WTC11 (cell line): ENCODE data around the gene IL1F10. TPM values are rescaled to one million over a fixed set of nuclear protein-coding genes. Genes with fewer than 3 reads are reported as not detected.

Experiments used
- ATAC-seq: fragments of 200-7000 bp; cut with Tn5 transposase; 2 replicates; pipeline ENCODE4 v1.10.0; 2021; ENCODE audit warnings: mild to moderate bottlenecking, moderate library complexity
- CTCF ChIA-PET: fragments of 300-600 bp; sonication (Branson Sonifier 250); formaldehyde crosslinking; loops from one replicate; lab custom pipeline; 2021; ENCODE audit warnings: antibody characterized with exemption; lab: Charles Lee
- POLR2A ChIA-PET: fragments of 350-600 bp; sonication (Branson Sonifier 250); formaldehyde crosslinking; loops from one replicate; lab custom pipeline; 2021; ENCODE audit warnings: antibody characterized with exemption; lab: Charles Lee
- DNase-seq: peaks from one replicate; pipeline ENCODE4 v3.0.0; 2021; ENCODE audit warnings: low spot score
- H3K27ac Mint-ChIP-seq: 2 replicates; pipeline ENCODE4 v1.8.0; 2021; ENCODE audit warnings: mixed read lengths
- H3K27me3 Mint-ChIP-seq: 2 replicates; pipeline ENCODE4 v1.8.0; 2021; ENCODE audit warnings: low read depth, mild to moderate bottlenecking, moderate library complexity, mixed read lengths
- H3K36me3 Mint-ChIP-seq: 2 replicates; pipeline ENCODE4 v1.8.0; 2021; ENCODE audit warnings: mixed read lengths
- H3K4me1 Mint-ChIP-seq: 2 replicates; pipeline ENCODE4 v1.8.0; 2022; ENCODE audit warnings: mixed read lengths
- H3K4me3 Mint-ChIP-seq: 2 replicates; pipeline ENCODE4 v1.8.0; 2021; ENCODE audit warnings: mild to moderate bottlenecking, moderate library complexity, mixed read lengths
- H3K9me3 Mint-ChIP-seq: 2 replicates; pipeline ENCODE4 v1.8.0; 2021; ENCODE audit warnings: mixed read lengths
- CBFB ChIP-seq: sonication (generic); formaldehyde crosslinking; IDR thresholded peaks from 2 replicates; pipeline ENCODE4 v1.8.1; 2022; ENCODE audit warnings: mild to moderate bottlenecking, low read depth, missing genetic modification reagents
- ELF4 ChIP-seq: sonication (generic); formaldehyde crosslinking; IDR thresholded peaks from 2 replicates; pipeline ENCODE4 v1.8.1; 2022; ENCODE audit warnings: low read depth, mild to moderate bottlenecking, moderate library complexity, missing genetic modification reagents
- EMX1 ChIP-seq: fragments of 250-450 bp; sonication (Bioruptor Pico); IDR thresholded peaks from 2 replicates; pipeline ENCODE4 v1.8.0; 2021; ENCODE audit warnings: mild to moderate bottlenecking
- GTF2I ChIP-seq: fragments of 250-450 bp; sonication (Bioruptor Pico); conservative IDR thresholded peaks from 2 replicates; pipeline ENCODE4 v1.4.0; 2021; ENCODE audit warnings: mild to moderate bottlenecking
- JAZF1 ChIP-seq: fragments of 250-450 bp; sonication (Bioruptor Pico); IDR thresholded peaks from 2 replicates; pipeline ENCODE4 v1.9.0; 2021; ENCODE audit warnings: moderate library complexity, mild to moderate bottlenecking, inconsistent platforms
- NFYB ChIP-seq: sonication (generic); formaldehyde crosslinking; conservative IDR thresholded peaks from 2 replicates; pipeline ENCODE4 v1.8.0; 2022; ENCODE audit warnings: low read depth, missing genetic modification reagents
- PRRX2 ChIP-seq: fragments of 250-450 bp; sonication (Bioruptor Pico); IDR thresholded peaks from 2 replicates; pipeline ENCODE4 v1.8.0; 2021; ENCODE audit warnings: mild to moderate bottlenecking
- RELA ChIP-seq: sonication (generic); formaldehyde crosslinking; IDR thresholded peaks from 2 replicates; pipeline ENCODE4 v1.8.1; 2022; ENCODE audit warnings: missing genetic modification reagents, mild to moderate bottlenecking, borderline replicate concordance
- SMAD4 ChIP-seq: sonication (generic); formaldehyde crosslinking; IDR thresholded peaks from 2 replicates; pipeline ENCODE4 v1.8.0; 2022; ENCODE audit warnings: mild to moderate bottlenecking, missing genetic modification reagents
- SOX15 ChIP-seq: fragments of 250-450 bp; sonication (Bioruptor Pico); IDR thresholded peaks from 2 replicates; pipeline ENCODE4 v1.9.0; 2021; ENCODE audit warnings: mild to moderate bottlenecking
- ZNF138 ChIP-seq: sonication (generic); formaldehyde crosslinking; conservative IDR thresholded peaks from 2 replicates; pipeline ENCODE4 v1.8.1; 2022; ENCODE audit warnings: mild to moderate bottlenecking, moderate library complexity, missing genetic modification reagents
- total RNA-seq: library from RNA; stranded (reverse); gene quantifications from 3 replicates; pipeline ENCODE4 v1.2.3, GENCODE V29; 2021
- TF ChIP-seq, protein P1 (sequence below): sonication (generic); formaldehyde crosslinking; IDR thresholded peaks from 2 replicates; pipeline ENCODE4 v1.8.1; 2023; ENCODE audit warnings: mild to moderate bottlenecking, moderate library complexity, missing genetic modification reagents
- TF ChIP-seq, protein P2 (sequence below): sonication (generic); formaldehyde crosslinking; IDR thresholded peaks from 2 replicates; pipeline ENCODE4 v1.8.1; 2023; ENCODE audit warnings: mild to moderate bottlenecking, missing genetic modification reagents, moderate library complexity
- TF ChIP-seq, protein P3 (sequence below): sonication (generic); formaldehyde crosslinking; IDR thresholded peaks from 2 replicates; pipeline ENCODE4 v1.8.1; 2022; ENCODE audit warnings: low read depth, missing genetic modification reagents, borderline replicate concordance
- TF ChIP-seq, protein P4 (sequence below): sonication (generic); formaldehyde crosslinking; IDR thresholded peaks from 2 replicates; pipeline ENCODE4 v1.8.0; 2022; ENCODE audit warnings: mild to moderate bottlenecking, missing genetic modification reagents
- TF ChIP-seq, protein P5 (sequence below): sonication (generic); formaldehyde crosslinking; IDR thresholded peaks from 2 replicates; pipeline ENCODE4 v1.8.0; 2022; ENCODE audit warnings: mild to moderate bottlenecking, missing genetic modification reagents
- TF ChIP-seq, protein P6 (sequence below): fragments of 250-450 bp; sonication (Bioruptor Pico); IDR thresholded peaks from 2 replicates; pipeline ENCODE4 v1.8.0; 2021; ENCODE audit warnings: mild to moderate bottlenecking
- TF ChIP-seq, protein P7 (sequence below): sonication (generic); formaldehyde crosslinking; IDR thresholded peaks from 2 replicates; pipeline ENCODE4 v1.8.1; 2022; ENCODE audit warnings: low read depth, mild to moderate bottlenecking, moderate library complexity, missing genetic modification reagents, borderline replicate concordance
- TF ChIP-seq, protein P8 (sequence below): fragments of 250-450 bp; sonication (Bioruptor Pico); IDR thresholded peaks from 2 replicates; pipeline ENCODE4 v2.1.2; 2022; ENCODE audit warnings: mild to moderate bottlenecking, moderate library complexity

Gene IL1F10
- total RNA-seq, 1 experiment from 2014 or later, result not detected

DNA sequence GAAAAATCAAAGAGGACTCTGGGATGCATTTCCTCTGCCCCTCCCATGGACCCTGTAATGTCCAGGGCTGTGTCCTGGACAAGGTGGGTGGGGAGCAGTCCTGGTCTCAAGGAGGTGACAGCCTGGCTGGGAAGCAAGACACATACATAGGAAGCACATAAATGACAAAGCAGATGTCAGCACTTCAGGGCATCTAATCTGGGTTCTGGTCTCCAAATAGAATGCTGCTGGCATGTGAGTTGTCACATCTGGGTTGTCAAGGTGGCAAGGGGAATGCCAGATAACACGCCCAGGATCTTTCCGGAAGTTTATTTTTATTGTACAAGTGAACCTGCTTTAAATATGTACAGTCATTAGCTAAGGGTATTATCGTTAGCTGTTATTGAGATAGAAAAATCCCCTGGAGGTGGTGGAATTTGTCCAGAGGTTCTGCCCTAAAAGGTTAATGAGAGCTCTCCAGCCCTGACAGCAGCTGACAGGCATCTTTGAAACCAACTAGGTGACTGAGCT is 5.6 kb downstream of the IL1F10 start:
- ATAC-seq (no peak), DNase-seq (no peak)
- no peaks in the 10 kb centered on the region for H3K9me3 Mint-ChIP-seq
- H3K27me3 Mint-ChIP-seq, result peaks cover 27% of the 10 kb centered on the region
- no peaks in the 10 kb centered on the region for H3K4me1 Mint-ChIP-seq
- H3K27ac Mint-ChIP-seq, result no peak overlapping the region
- H3K36me3 Mint-ChIP-seq, result no peaks in the 10 kb centered on the region
- no peak overlapping the region for H3K4me3 Mint-ChIP-seq
- ChIA-PET POLR2A (no interaction called here), CTCF (interaction anchor here (1.0 to 1.4 kb wide), 2 partner anchors 58 to 125 kb away, joined by 3 read pairs; no protein-coding TSS in a partner anchor)
- TF ChIP-seq, protein P1, sequence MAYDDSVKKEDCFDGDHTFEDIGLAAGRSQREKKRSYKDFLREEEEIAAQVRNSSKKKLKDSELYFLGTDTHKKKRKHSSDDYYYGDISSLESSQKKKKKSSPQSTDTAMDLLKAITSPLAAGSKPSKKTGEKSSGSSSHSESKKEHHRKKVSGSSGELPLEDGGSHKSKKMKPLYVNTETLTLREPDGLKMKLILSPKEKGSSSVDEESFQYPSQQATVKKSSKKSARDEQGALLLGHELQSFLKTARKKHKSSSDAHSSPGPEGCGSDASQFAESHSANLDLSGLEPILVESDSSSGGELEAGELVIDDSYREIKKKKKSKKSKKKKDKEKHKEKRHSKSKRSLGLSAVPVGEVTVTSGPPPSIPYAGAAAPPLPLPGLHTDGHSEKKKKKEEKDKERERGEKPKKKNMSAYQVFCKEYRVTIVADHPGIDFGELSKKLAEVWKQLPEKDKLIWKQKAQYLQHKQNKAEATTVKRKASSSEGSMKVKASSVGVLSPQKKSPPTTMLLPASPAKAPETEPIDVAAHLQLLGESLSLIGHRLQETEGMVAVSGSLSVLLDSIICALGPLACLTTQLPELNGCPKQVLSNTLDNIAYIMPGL, result no peak
- no peak for TF ChIP-seq ZNF138 (CRISPR knock-in tag)
- TF ChIP-seq SOX15 (CRISPR knock-in tag), result no peak

DNA sequence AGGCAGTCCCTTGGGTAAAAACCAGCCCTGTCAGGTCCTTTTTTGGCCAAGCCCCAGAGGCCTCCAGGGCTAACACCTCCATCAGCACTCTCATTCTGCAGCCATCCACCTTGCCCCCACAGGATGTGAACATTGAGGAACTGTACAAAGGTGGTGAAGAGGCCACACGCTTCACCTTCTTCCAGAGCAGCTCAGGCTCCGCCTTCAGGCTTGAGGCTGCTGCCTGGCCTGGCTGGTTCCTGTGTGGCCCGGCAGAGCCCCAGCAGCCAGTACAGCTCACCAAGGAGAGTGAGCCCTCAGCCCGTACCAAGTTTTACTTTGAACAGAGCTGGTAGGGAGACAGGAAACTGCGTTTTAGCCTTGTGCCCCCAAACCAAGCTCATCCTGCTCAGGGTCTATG is 7.3 kb downstream of the IL1F10 start:
- POLR2A ChIA-PET, result no interaction called here
- Mint-ChIP-seq H3K36me3 (no peaks in the 10 kb centered on the region), H3K27me3 (peaks cover 18% of the 10 kb centered on the region), H3K27ac (no peak overlapping the region), H3K4me3 (no peak overlapping the region), H3K9me3 (no peaks in the 10 kb centered on the region), H3K4me1 (peaks cover 8% of the 10 kb centered on the region)
- TF ChIP-seq, protein P1, result no peak
- TF ChIP-seq, protein P2, sequence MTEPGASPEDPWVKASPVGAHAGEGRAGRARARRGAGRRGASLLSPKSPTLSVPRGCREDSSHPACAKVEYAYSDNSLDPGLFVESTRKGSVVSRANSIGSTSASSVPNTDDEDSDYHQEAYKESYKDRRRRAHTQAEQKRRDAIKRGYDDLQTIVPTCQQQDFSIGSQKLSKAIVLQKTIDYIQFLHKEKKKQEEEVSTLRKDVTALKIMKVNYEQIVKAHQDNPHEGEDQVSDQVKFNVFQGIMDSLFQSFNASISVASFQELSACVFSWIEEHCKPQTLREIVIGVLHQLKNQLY (CRISPR knock-in tag), result no peak
- TF ChIP-seq, protein P3, sequence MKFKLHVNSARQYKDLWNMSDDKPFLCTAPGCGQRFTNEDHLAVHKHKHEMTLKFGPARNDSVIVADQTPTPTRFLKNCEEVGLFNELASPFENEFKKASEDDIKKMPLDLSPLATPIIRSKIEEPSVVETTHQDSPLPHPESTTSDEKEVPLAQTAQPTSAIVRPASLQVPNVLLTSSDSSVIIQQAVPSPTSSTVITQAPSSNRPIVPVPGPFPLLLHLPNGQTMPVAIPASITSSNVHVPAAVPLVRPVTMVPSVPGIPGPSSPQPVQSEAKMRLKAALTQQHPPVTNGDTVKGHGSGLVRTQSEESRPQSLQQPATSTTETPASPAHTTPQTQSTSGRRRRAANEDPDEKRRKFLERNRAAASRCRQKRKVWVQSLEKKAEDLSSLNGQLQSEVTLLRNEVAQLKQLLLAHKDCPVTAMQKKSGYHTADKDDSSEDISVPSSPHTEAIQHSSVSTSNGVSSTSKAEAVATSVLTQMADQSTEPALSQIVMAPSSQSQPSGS (CRISPR knock-in tag), result no peak
- TF ChIP-seq JAZF1 (CRISPR knock-in tag), result no peak
- TF ChIP-seq RELA (CRISPR knock-in tag), result no peak
- TF ChIP-seq, protein P4, sequence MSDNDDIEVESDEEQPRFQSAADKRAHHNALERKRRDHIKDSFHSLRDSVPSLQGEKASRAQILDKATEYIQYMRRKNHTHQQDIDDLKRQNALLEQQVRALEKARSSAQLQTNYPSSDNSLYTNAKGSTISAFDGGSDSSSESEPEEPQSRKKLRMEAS (CRISPR knock-in tag), result no peak
- TF ChIP-seq, protein P5, sequence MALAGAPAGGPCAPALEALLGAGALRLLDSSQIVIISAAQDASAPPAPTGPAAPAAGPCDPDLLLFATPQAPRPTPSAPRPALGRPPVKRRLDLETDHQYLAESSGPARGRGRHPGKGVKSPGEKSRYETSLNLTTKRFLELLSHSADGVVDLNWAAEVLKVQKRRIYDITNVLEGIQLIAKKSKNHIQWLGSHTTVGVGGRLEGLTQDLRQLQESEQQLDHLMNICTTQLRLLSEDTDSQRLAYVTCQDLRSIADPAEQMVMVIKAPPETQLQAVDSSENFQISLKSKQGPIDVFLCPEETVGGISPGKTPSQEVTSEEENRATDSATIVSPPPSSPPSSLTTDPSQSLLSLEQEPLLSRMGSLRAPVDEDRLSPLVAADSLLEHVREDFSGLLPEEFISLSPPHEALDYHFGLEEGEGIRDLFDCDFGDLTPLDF (CRISPR knock-in tag), result no peak
- TF ChIP-seq SMAD4, result no peak
- TF ChIP-seq, protein P6, sequence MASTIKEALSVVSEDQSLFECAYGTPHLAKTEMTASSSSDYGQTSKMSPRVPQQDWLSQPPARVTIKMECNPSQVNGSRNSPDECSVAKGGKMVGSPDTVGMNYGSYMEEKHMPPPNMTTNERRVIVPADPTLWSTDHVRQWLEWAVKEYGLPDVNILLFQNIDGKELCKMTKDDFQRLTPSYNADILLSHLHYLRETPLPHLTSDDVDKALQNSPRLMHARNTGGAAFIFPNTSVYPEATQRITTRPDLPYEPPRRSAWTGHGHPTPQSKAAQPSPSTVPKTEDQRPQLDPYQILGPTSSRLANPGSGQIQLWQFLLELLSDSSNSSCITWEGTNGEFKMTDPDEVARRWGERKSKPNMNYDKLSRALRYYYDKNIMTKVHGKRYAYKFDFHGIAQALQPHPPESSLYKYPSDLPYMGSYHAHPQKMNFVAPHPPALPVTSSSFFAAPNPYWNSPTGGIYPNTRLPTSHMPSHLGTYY, result no peak
- no peak for TF ChIP-seq ELF4 (CRISPR knock-in tag)
- TF ChIP-seq GTF2I (CRISPR knock-in tag), result no peak
- TF ChIP-seq SOX15 (CRISPR knock-in tag), result no peak
- TF ChIP-seq CBFB (CRISPR knock-in tag), result no peak
- TF ChIP-seq, protein P7, sequence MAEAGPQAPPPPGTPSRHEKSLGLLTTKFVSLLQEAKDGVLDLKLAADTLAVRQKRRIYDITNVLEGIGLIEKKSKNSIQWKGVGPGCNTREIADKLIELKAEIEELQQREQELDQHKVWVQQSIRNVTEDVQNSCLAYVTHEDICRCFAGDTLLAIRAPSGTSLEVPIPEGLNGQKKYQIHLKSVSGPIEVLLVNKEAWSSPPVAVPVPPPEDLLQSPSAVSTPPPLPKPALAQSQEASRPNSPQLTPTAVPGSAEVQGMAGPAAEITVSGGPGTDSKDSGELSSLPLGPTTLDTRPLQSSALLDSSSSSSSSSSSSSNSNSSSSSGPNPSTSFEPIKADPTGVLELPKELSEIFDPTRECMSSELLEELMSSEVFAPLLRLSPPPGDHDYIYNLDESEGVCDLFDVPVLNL (CRISPR knock-in tag), result no peak
- TF ChIP-seq PRRX2 (CRISPR knock-in tag), result no peak
- no peak for TF ChIP-seq EMX1 (CRISPR knock-in tag)
- TF ChIP-seq NFYB (CRISPR knock-in tag), result no peak
- TF ChIP-seq, protein P8, sequence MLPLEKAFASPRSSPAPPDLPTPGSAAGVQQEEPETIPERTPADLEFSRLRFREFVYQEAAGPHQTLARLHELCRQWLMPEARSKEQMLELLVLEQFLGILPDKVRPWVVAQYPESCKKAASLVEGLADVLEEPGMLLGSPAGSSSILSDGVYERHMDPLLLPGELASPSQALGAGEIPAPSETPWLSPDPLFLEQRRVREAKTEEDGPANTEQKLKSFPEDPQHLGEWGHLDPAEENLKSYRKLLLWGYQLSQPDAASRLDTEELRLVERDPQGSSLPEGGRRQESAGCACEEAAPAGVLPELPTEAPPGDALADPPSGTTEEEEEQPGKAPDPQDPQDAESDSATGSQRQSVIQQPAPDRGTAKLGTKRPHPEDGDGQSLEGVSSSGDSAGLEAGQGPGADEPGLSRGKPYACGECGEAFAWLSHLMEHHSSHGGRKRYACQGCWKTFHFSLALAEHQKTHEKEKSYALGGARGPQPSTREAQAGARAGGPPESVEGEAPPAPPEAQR (CRISPR knock-in tag), result no peak
- DNase-seq (no peak), ATAC-seq (no peak)
- CTCF ChIA-PET, result no interaction called here
